RPMI7951 (cell line): Measurements from ENCODE around the gene ZNF865. TPM values are rescaled to one million over a fixed set of nuclear protein-coding genes. Genes with fewer than 3 reads are reported as not detected.

Experiments
- DNase-seq: peaks from one replicate; pipeline ENCODE4 v3.0.0-alpha.2; 2012; ENCODE audit warnings: low read depth
- total RNA-seq: library from RNA; depleted of rRNA; stranded (reverse); fragments of >200 nt; shearing (Covaris generic); gene quantifications from 2 replicates; pipeline ENCODE4 v1.2.3, GENCODE V29; 2014

The ZNF865 gene
- total RNA-seq, 1 experiment from 2014 or later = 0.12 TPM

- peak; percentile 87 for DNase-seq
These were observed 18.3 kb upstream of the ZNF865 start for GRCh38 chr19:55586976-55587668.

GRCh38 chr19:55588738-55589137 is 16.7 kb upstream of the ZNF865 start:
- DNase-seq = no peak

DNA sequence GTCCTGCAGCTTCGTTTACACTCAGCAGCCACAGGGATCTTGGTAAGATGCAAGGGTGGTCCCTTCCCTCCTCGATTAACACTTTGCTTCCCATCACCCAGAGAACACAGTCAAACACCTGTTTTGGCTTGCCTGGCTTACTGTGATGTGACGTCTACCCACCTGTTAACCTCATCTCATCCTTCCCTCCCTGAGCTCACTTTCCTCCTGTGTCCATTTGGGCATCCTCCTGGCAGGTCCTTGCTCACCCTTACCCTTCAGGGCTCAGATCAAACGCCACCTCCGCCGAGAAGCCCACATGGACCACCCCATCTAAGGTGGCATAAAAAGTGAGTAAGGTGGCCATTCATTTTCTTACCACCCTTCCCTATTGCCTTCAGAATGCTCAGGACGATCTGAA is 15.3 kb upstream of the ZNF865 start:
- DNase-seq = no peak

DNA sequence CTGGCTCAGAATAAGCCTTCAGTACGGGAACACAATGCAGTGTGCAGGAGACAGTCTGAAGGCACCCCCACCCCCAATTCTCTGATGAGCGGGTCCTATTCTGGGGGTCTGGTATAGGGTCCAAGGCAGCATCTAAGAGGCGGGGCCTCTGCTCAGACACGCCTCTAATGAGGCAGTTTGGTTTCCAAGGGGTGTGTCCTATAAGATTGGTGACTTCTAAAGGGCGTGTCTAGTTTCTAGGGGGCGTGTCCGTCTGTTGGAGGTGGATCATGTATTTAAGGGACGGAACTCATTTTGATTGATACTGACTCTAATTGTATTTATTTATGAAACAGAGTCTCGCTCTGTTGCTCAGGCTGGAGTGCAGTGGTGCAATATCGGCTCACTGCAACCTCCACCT is 14.8 kb upstream of the ZNF865 start:
- DNase-seq = peak; percentile 22

DNA sequence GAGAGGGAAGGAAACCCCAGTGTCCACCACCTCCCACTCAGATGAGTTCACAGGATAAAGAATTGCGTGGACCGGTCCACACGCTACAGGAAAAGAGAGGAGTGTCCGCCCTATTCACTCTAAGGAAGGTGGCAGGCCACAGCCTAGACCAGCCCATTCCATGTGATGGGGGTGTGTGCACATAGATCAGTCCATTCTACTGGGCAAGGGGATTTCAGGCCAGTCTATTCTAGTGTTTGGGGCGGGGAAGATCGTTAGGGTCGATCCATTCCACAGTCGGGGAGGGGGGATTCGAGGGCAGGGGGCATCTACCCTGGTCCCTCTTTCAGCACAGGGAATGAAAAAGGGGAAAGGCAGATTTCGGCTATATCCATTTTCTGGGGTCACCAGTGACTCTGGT is 13.9 kb upstream of the ZNF865 start:
- DNase-seq = no peak

DNA sequence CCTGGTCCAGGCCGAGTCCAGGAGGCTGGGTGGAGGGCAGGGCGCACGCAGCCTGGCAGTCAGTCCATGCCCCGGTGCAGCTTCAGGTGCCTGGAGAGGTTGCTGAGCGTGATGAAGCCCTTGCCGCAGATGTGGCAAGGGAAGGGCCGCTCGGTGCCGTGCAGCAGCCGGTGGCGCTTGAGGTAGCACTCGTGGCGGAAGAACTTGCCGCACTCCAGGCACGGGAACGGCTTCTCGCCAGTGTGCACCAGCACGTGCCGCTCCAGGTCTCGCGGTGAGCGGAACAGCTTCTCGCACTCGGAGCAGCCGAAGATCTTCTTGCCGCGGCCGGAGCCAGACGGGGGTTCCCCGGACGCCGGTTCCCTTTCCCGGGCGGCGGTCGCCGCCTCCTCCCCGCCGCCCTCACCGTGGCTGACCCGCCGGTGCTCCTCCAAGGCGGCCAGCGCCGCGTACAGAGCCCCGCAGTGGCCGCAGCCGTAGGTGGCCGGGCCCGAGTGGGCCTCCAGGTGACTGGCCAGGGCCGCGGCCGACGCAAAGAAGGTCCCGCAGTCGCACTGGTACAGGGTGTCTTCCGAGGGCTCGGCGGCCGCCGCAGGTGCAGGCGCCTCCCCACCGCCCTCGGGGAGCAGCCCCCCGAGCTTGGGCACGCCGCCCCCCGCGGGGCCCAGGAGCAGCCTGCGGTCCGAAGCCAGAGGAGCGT is 12.9 kb upstream of the ZNF865 start:
- DNase-seq = no peak

DNA sequence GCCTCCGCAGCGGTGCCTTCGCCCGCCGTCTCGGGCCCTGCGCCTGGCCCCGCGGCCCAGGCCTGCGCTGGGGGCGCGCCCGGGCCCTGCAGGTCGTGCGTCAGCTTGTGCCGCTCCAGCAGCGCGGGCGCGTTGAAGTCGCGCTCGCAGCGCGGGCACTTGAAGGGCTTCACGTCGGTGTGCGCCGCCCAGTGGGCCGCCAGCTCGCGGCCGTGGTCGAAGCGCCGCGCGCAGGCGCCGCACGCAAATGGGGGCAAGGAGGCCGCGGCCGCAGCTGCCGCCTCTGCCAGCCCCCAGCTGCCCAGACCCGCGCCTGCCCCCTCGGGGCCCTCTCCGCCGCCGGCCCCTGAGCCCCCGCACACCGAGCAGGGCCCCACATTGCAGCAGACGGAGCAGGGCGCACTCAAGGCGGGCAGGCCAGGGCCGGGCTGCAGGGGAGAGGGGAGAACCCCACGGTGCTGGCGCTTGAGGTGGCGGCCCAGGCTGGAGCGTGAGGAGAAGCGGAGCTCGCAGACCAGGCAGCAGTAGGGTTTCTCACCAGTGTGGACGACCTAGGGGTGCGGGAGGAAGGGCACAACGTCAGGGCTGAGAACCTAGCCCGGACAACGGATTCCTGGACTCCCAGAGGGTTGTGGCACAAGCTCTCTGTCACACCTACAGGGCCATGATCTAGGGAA is 12.2 kb upstream of the ZNF865 start:
- DNase-seq = no peak

GRCh38 chr19:55594996-55595545 is 10.4 kb upstream of the ZNF865 start:
- DNase-seq = no peak

GRCh38 chr19:55596304-55596703 is 9.1 kb upstream of the ZNF865 start:
- DNase-seq = no peak

- no peak for DNase-seq
These were observed 7.9 kb upstream of the ZNF865 start for GRCh38 chr19:55597501-55597921.

GRCh38 chr19:55598034-55598433 is 7.4 kb upstream of the ZNF865 start:
- DNase-seq = no peak

DNA sequence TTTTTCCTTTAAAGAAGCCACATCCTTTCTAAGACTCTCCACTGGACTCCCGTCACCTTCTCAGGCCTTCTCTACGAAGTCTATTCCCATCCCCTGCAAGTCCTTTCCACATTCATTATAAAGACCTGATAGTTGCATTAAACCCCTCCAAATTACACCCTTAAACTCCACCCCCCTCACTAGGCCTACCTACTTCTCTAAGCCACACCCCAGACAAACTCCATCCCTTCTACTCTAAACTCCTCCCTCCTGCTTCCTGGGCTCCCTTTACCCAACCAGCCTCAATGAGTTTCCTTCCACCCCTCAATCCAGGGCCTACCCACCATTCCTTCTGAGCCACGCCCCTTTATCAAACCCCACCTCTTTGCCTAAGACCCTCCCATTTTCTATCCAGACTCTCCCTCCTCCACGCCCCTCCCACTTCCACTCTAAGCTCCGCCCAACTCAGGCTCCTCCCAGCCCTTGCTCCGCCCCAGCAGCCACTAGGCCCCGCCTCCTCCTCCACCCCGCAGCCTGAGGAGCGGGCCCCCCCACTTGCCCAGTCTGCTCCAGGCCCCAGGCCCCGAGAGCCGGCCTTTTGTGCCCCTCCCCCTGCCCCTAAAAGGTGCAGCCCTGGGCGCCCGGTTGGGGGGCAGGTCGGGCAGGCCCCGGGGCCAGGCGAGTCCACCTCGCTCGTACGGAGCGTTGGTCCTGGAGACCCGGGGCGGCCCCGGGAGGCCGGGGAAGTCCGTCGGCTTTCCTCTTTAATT is 6.6 kb upstream of the ZNF865 start:
- peak; percentile 93 for DNase-seq

DNA sequence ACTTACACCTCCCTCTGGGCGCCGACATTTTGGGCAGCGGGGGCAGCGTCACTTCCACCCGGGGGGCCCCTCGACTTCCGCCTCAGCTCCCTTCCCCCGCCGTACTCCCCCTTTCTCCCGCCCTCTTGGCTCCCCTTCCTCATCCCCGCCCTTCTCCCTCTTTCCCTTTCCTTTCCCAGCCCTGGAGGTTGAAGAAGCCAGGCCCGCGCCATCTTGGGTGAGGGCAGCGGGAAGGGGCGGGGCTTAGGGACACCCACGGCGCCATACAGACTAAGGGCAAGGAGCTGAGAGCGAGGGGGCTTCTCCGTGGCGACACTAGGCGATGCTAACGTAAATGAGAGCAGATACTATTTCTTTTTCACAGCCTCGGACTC is 6.0 kb upstream of the ZNF865 start, which contains the start of gene FIZ1:
FIZ1 (minus strand) TSS at position 50 of the 374 bp plus-strand sequence. CDS start 1,652 bp downstream, outside the sequence.
- DNase-seq = peak; percentile 98

- peak; percentile 84 for DNase-seq
These were observed 5.4 kb upstream of the ZNF865 start, which contains the start of gene ZNF524 for GRCh38 chr19:55599842-55600661. TSS of gene ZNF524 (plus strand) at chr19:55600288. CDS start at chr19:55602113, 1,825 bp downstream.

DNA sequence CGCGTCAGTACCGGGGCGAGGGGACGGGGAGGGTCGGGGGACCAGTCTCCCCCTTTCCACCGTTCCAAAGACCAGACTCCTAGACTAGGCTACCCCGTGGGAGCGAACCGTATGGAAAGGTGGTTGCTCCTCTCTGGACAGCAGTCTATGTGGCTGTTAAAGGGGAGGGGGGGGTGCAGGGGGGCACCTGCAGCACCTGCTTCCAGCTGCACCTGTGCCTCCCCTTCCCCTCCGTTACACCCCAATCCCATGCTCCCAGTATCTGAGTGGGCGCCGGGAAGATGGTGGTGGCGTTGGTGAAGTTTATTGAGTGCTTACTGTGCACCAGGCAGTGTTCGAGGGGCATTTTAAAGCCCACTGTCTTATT is 4.8 kb upstream of the ZNF865 start:
- no peak for DNase-seq

DNA sequence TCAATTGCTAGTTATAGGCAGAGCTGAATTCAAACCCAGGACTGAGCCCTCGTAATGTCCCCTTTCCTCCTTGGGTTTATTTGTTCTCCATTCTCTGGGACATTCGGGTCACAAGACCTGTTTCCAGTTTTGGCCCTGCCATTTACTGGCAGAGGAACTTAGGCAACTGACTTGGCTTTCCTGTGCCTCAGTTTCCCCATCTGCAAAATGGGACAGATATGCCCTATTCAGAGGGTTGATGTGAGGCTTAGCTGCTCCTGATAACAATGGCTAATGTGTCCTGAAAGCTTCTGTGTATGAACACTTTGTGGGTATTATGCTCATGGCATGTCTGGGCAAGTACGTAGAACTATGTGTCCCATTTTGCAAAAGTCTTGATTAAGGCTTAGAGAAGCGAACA is 4.4 kb upstream of the ZNF865 start:
- no peak for DNase-seq

- no peak for DNase-seq
These were observed 3.1 kb upstream of the ZNF865 start for GRCh38 chr19:55602104-55603001.

DNA sequence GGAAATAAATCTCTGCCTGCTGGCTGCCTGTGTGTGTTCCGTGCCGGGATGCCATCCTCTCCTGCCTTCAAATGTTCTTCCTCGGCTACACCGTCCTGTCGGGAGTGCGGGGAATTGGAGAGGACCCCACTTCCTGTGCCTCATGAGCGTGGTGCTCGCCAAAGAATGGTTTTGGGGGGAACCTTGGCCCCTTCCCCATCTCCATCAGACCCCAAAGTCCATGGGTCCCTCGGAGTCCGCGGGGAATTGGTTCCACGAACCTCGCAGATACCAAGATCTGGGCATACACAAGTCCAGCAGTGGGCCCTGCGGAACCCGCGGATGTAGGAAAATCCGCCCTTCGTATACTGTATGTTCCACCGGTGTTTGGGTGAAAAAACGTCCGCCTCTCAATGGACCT is 2.3 kb upstream of the ZNF865 start:
- DNase-seq = no peak

GRCh38 chr19:55603581-55604292 is 1.7 kb upstream of the ZNF865 start:
- no peak for DNase-seq
